Measurements from ENCODE around the gene TMEM217.
"Not testable (repeated sequence)": the region's sequence is repeated elsewhere in the genome, so short reads cannot be mapped to it uniquely, and the experiment has no call there.

TMEM217 gene

DNA sequence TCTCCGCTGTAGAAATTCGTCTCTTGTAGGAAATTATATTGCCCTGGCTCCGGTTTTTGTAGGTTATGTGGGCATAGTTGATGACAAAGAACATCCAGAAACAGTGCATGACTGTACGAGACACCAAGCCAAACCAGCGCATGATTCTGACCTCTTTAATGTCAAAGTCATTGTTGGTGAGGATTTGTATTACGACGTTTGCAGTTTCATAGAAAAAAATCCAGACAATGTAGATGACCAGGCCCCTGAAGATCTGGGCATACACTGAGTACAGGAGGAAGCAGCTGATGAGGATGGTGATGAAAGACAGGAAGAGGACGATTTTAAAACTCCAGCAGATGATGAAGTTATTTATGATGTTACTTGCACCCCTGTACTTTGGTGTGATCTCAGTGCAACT is 39.4 kb downstream of the TMEM217 start:
- Mint-ChIP-seq H3K36me3 (no peaks in the 10 kb centered on the region), H3K27me3 (no peaks in the 10 kb centered on the region), H3K27ac (no peak overlapping the region), H3K4me1 (peaks cover 20% of the 10 kb centered on the region), H3K9me3 (no peaks in the 10 kb centered on the region), H3K4me3 (no peak overlapping the region)

DNA sequence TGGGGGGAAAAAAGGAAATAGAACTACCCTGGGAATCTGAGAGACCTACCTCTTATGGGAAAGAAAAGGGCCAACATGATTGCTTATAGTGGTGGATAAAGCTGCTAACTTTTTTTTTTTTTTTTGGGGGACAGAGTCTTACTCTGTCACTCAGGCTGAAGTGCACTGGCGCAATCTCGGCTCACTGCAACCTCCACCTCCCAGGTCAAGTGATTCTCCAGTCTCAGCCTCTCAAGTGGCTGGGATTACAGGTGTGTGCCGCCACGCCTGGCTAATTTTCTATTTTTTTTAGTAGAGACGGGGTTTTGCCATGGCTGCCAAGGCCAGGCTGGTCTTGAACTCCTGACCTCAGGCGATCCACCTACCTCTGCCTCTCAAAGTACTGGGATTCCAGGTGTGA is 39.9 kb downstream of the TMEM217 start:
- Mint-ChIP-seq H3K4me1 (peaks cover 19% of the 10 kb centered on the region), H3K27ac (no peak overlapping the region), H3K27me3 (no peaks in the 10 kb centered on the region), H3K36me3 (no peaks in the 10 kb centered on the region), H3K9me3 (no peaks in the 10 kb centered on the region), H3K4me3 (no peak overlapping the region)

DNA sequence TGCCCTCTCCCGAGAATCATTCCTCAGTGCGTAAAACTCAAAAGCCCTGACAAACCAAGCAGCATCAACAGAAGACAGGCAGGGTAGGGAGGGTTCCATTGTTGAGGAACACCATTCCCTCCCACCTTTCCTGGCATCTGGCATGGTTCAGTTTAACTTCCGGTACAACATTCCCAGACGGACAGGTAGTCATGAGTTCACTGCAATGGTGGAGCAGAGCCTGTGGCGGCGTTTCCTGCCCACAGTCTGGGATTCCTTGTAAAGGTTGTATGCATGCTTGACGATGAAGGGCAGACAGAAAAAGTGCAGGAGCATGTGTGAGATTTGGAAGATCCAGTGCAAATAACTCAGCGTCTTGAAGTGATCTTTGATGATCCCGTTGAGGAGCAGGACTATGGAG is 45.7 kb downstream of the TMEM217 start:
- Mint-ChIP-seq H3K4me3 (no peak overlapping the region), H3K9me3 (no peaks in the 10 kb centered on the region), H3K4me1 (peaks cover 31% of the 10 kb centered on the region), H3K36me3 (no peaks in the 10 kb centered on the region), H3K27me3 (no peaks in the 10 kb centered on the region), H3K27ac (no peak overlapping the region)

DNA sequence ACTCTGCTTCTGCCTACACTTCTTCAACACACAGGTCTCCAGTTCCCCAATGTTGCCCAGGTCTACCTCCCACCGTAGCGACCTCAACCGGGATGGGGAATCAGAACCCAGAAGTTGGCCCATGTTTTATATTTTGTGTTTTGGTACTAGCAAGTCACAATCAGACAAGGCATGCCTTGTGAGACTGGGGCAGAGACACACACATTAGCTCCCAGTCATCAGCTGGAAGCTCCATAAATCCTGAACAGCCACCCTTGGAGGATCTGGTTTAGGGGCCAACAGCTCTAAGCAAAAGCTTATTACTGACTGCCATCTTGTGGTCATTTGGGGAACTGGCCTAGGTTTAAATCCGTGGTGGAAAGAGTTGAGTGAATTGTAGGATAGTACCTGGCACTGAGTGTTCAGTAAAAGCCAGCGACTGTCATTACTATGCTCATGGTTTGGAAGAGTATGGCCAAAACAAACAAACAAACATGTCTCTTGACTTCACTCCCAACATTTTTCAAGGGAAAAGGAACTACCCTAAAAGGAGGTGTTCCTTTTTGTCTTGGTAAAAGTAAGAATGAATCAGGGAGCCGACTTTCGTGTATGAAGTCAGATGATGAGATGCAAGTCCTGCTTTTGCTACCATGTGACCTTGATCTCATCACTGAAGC is 47.5 kb downstream of the TMEM217 start:
- Mint-ChIP-seq H3K27ac (peak overlapping the region; percentile 63), H3K9me3 (no peaks in the 10 kb centered on the region), H3K4me3 (no peak overlapping the region), H3K4me1 (peaks cover 42% of the 10 kb centered on the region), H3K36me3 (no peaks in the 10 kb centered on the region), H3K27me3 (no peaks in the 10 kb centered on the region)

DNA sequence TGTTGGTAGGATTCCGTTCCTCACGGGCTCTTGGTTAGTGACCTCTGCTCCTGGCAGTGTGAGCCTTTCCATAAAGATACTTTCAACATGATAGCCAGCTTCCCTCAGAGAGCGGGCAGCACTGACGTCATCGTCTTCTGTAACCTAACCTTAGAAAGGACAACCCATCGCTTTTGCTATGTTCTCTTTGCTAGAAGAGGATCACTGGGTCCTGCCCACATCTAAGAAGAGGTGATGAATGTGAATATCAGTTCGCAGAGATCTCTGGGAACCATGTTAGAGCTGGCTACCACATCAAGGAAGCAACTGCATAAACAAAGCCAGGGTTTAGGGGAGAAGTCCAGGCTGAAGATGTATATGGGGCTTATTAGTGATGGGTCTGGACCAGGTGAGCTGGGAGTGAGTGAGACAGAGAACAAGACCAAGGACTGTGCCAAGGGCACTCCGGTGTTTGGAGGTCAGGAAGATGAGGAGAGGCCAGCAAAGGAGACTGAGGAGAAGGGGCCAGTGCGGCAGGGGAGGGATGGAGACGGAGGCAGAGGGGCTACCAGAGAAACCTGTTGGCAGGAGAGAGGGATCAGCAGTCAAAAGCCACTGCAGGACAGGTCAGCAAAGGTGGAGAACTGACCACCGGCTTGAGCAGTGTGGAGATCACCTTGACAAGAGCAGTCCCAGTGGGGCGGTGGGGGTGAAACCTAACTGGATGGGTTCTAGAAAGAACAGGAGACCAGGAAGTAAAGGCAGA is 48.3 kb downstream of the TMEM217 start:
- Mint-ChIP-seq H3K4me1 (peaks cover 48% of the 10 kb centered on the region), H3K9me3 (no peaks in the 10 kb centered on the region), H3K27ac (peak overlapping the region; percentile 90), H3K4me3 (peak overlapping the region; percentile 53), H3K36me3 (no peaks in the 10 kb centered on the region), H3K27me3 (no peaks in the 10 kb centered on the region)

DNA sequence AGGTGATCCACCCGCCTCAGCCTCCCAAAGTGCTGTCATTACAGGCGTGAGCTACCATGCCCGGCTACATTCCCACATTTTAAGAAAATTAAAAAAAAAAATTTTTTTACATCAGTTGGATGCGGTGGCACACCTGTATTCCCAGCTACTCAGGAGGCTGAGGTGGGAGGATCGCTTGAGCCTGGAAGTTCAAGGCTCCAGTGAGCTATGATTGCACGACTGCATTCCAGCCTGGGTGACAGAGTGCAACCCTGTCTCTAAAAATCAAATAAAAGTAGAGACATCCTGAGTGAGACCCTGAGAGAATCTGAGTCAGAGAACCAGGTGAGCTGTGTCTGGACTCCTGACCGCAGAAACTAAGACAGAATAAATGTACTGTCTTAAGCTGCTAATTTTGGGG is 49.2 kb downstream of the TMEM217 start:
- no peaks in the 10 kb centered on the region for H3K9me3 Mint-ChIP-seq
- H3K27ac Mint-ChIP-seq: no peak overlapping the region
- peaks cover 54% of the 10 kb centered on the region for H3K4me1 Mint-ChIP-seq
- H3K27me3 Mint-ChIP-seq: no peaks in the 10 kb centered on the region
- H3K36me3 Mint-ChIP-seq: no peaks in the 10 kb centered on the region
- H3K4me3 Mint-ChIP-seq: no peak overlapping the region

DNA sequence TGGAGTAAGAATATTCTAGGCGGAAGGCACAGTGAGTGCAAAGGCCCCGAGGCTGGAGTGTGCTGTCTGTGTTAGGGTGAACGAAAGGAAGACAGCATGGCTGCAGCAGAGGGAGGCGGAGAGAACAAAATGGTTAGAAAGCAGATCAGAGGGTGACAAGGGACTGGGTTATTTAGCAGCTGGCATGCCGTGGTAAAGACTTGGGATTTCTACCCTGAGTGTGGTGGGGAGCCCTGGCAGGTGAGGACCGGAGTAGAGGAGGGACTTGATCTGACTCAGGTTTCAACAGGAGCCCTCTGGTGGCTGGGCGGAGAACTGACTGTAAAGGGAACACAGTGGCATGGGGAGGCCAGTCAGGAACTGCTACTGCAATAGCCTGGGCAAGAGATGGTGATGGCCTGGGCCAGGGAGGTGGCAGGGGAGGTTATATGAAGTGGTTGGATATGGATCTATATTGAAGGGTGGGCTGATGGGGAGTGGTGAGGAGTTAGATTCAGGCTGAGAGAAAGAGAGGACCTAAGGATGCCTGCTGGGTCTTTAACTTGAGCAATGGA is 50.0 kb downstream of the TMEM217 start:
- H3K27me3 Mint-ChIP-seq: no peaks in the 10 kb centered on the region
- H3K4me1 Mint-ChIP-seq: peaks cover 57% of the 10 kb centered on the region
- H3K4me3 Mint-ChIP-seq: peak overlapping the region; percentile 34
- no peaks in the 10 kb centered on the region for H3K36me3 Mint-ChIP-seq
- H3K9me3 Mint-ChIP-seq: no peaks in the 10 kb centered on the region
- H3K27ac Mint-ChIP-seq: peak overlapping the region; percentile 71

DNA sequence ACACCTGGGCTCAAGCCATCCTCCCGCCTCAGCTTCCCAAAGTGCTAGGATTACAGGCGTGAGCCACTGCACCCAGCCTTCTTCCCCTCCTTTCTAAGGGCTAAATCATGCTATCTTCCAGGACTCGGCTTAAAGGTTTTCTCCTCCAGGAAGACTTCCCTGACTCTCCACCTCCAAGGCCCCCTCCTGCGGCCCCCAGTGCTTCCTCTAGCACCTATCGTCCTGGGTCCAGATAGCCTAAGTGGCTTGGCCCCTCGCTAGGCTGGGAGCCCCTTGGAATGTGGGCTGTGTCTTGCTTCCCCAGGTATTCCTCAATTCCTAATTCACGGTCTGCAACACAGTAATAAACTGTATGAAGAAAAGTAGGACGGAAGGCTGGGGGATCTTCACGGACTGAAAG is 51.3 kb downstream of the TMEM217 start:
- no peak overlapping the region for H3K27ac Mint-ChIP-seq
- H3K36me3 Mint-ChIP-seq: no peaks in the 10 kb centered on the region
- no peaks in the 10 kb centered on the region for H3K27me3 Mint-ChIP-seq
- H3K9me3 Mint-ChIP-seq: no peaks in the 10 kb centered on the region
- no peak overlapping the region for H3K4me3 Mint-ChIP-seq
- peaks cover 70% of the 10 kb centered on the region for H3K4me1 Mint-ChIP-seq

DNA sequence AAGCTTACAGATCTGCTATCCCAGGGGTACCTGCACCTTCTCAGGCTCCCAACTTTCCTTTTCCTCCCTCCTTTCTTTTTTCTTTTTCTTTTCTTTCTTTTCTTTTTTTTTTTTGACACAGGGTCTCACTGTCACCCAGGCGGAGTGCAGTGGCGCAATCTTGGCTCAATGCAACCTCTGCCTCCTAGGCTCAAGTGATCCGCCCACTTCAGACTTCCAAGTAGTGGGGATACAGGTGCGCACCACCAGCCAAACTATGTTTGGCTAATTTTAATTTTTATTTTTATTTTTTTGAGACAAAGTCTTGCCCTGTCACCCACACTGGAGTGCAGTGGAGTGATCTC is 52.0 kb downstream of the TMEM217 start:
- Mint-ChIP-seq H3K9me3 (no peaks in the 10 kb centered on the region), H3K4me1 (peaks cover 71% of the 10 kb centered on the region), H3K27me3 (no peaks in the 10 kb centered on the region), H3K4me3 (no peak overlapping the region), H3K27ac (peak overlapping the region; percentile 19), H3K36me3 (no peaks in the 10 kb centered on the region)

DNA sequence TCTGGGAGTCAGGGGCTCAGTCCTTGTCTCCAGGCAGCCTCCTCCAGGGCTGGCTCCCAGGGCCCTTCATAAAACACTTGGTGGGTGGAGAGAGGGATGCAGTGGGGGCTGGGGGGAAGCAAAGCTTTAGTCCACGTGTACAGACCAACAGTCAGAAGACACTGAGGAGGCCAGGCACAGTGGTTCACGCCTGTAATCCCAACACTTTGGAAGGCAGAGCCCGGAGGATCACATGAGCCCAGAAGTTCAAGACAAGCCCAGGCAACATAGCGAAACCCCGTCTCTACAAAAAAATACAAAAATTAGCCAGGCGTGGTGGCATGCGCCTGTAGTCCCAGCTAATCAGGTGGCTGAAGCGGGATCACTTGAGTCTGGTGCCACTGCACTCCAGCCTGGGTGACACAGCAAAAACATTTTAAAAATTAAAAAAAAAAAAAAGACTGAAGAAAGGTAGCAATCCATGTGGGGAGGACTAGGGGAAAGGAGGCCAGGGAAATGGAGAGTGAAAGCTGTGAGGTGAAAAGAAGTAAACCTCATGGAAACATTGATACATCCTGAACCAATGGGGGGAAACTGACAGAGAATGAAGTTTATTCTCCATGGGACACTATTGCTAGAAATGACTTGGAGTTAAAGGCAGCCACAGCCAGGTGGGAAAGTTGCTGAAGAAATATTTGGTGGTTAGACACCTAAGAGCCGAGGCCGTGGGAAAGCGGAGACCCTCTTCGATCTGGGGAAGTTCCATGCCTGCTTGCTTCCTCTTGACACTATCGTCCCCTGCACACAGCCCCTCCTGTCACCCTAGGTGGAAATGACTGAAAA is 52.6 kb downstream of the TMEM217 start:
- peak overlapping the region; percentile 44 for H3K27ac Mint-ChIP-seq
- H3K9me3 Mint-ChIP-seq: no peaks in the 10 kb centered on the region
- H3K36me3 Mint-ChIP-seq: no peaks in the 10 kb centered on the region
- H3K4me1 Mint-ChIP-seq: peaks cover 67% of the 10 kb centered on the region
- H3K27me3 Mint-ChIP-seq: no peaks in the 10 kb centered on the region
- H3K4me3 Mint-ChIP-seq: no peak overlapping the region

DNA sequence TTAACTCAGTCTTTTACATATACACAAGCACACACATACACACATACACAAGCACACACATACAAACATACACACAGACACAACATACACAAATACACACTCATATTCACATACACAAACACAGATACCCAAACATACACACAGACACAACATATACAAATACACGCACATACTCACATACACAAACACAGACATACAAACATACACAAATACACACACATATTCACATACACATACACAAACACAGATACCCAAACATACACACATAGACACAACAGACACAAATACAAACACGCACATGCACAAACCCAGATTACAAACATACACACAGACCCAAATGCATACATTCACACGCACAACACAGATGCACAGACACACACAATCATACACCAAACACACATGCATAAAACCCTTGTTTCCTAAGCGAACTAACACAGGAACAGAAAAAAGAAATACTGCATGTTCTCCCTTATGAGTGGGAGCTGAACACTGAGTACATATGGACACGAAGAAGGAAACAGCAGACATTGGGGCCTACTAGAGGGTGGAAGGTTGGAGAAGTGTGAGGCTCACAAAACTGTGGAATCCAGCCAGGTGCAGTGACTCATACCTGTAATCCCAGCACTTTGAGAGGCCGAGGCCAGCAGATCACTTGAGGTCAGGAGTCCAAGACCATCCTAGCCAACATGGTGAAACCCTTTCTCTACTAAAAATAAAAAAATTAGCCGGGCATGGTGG is 53.8 kb downstream of the TMEM217 start:
- Mint-ChIP-seq H3K36me3 (no peaks in the 10 kb centered on the region), H3K9me3 (no peaks in the 10 kb centered on the region), H3K4me3 (no peak overlapping the region), H3K27me3 (no peaks in the 10 kb centered on the region), H3K27ac (peak overlapping the region; percentile 67), H3K4me1 (peaks cover 55% of the 10 kb centered on the region)

DNA sequence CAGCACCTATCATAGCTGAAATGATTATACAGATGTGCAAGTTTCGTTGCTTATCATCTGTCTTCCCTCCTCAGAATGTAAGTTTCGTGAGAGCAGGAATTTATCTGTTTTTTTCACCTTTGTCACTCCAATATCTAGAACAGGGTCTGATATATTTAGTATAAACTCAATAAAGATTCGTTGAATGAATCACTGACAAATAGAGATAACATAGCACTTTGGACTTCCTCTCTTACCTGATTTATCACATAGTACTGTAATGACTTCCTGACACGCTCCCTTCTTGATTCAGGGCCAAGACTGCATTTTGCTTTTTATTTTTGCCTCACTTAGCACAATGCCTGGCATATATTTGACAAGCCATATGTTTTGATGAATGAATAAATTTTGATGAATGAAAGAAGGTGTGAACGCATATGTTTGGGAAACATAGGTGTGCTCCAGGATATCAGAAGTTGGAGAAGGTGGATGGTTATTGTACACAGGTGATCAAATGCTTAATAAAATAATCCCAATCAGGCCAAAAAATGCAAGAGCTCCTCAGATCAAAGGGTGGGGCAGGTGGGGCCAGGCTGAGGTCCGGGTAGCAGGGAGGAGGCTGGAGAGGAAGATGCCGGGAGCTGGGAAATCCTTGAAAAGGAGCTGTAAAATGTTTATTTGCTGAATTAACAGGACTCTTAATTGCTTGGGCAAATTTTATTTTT is 55.0 kb downstream of the TMEM217 start:
- H3K9me3 Mint-ChIP-seq: no peaks in the 10 kb centered on the region
- peak overlapping the region; percentile 61 for H3K4me3 Mint-ChIP-seq
- H3K36me3 Mint-ChIP-seq: no peaks in the 10 kb centered on the region
- H3K4me1 Mint-ChIP-seq: peaks cover 47% of the 10 kb centered on the region
- H3K27me3 Mint-ChIP-seq: no peaks in the 10 kb centered on the region
- peak overlapping the region; percentile 85 for H3K27ac Mint-ChIP-seq

DNA sequence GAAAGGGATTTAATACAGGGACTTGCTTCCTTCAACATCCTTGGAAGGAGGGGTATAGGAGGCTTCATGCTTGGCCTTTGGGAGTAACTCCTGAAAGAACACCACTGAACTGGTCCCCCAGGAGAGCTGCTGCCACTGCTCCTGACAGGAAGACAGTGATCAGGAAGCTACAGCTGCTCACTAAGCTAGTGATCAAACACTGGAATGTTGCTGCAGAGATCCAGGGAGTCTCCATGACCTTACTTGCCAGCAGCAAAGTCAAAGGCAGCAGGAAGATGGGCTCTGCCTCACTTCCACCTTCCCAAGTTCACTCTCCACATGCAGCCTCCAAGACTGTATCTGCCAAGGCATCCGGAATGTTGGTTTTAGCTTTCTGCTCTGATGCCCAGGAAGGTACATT is 56.2 kb downstream of the TMEM217 start:
- no peaks in the 10 kb centered on the region for H3K27me3 Mint-ChIP-seq
- no peak overlapping the region for H3K27ac Mint-ChIP-seq
- H3K36me3 Mint-ChIP-seq: no peaks in the 10 kb centered on the region
- peaks cover 35% of the 10 kb centered on the region for H3K4me1 Mint-ChIP-seq
- H3K9me3 Mint-ChIP-seq: no peaks in the 10 kb centered on the region
- H3K4me3 Mint-ChIP-seq: no peak overlapping the region

DNA sequence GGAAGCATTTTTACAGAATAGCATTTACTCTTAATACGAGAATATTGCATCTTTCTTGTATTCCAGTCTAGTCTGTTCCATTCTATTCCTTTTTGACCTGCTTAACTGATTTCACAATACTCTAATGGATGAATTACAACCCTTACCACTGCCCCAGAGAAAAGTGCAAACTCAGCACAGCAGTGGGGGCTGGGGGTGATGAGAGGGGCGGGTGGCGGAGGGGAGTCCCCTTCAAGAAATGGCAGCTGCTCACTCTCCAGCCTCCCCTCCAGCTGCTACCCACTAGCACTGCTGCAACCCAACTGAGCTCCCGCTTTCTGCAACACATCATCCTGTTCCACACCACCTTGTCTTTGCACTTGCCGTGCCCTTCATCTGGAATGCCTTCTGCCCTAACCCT is 57.9 kb downstream of the TMEM217 start:
- H3K9me3 Mint-ChIP-seq: no peaks in the 10 kb centered on the region
- H3K27ac Mint-ChIP-seq: peak overlapping the region; percentile 9
- no peaks in the 10 kb centered on the region for H3K36me3 Mint-ChIP-seq
- H3K27me3 Mint-ChIP-seq: no peaks in the 10 kb centered on the region
- H3K4me3 Mint-ChIP-seq: no peak overlapping the region
- H3K4me1 Mint-ChIP-seq: peaks cover 25% of the 10 kb centered on the region

DNA sequence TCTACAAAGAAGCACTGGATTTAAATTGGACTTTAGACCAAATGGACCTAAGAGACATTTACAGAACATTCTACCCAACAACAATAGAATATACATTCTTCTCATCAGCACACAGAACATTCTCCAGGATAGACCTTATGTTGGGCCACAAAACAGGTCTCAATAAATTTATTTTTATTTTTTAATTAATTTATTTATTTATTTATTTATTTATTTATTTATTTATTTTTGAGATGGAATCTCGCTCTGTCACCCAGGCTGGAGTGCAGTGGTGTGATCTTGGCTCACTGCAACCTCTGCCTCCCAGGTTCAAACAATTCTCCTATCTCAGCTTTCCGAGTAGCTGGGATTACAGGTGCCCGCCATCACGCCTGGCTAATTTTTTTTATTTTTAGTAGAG is 61.5 kb downstream of the TMEM217 start:
- Mint-ChIP-seq H3K27ac (peak overlapping the region; percentile 52), H3K4me1 (peaks cover 25% of the 10 kb centered on the region)
- not testable (repeated sequence) for H3K9me3 Mint-ChIP-seq, H3K4me3 Mint-ChIP-seq, H3K36me3 Mint-ChIP-seq, H3K27me3 Mint-ChIP-seq
